GM13976 (cell line): Measurements from ENCODE around the gene GPR173.

Source experiments
- DNase-seq: peaks from one replicate; pipeline ENCODE4 v3.0.0; 2012; ENCODE audit warnings: low spot score
- CTCF ChIP-seq: IDR thresholded peaks from 2 replicates; pipeline ENCODE4 v1.5.1; 2012; ENCODE audit warnings: borderline replicate concordance, mild to moderate bottlenecking; ENCODE audit not compliant: insufficient read depth; ENCODE audit errors: extremely low read depth, missing control alignments, control extremely low read depth
- in situ Hi-C: fragments of 300-500 bp; cut with MboI; formaldehyde crosslinking; loops from one replicate; pipeline ENCODE4 v1.12.0; 2022; ENCODE audit warnings: low sequenced_read_pairs, mixed read lengths, inconsistent platforms; ENCODE audit not compliant: unreplicated experiment

GPR173 gene

GRCh38 chrX:53036149-53036548 is 12.4 kb upstream of the GPR173 start:
- no peak for TF ChIP-seq CTCF
- in situ Hi-C loops: no loop called here
- no peak for DNase-seq

GRCh38 chrX:53039236-53039635 is 9.4 kb upstream of the GPR173 start:
- DNase-seq: no peak
- no peak for TF ChIP-seq CTCF
- in situ Hi-C loops: no loop called here

GRCh38 chrX:53044995-53045394 is 3.6 kb upstream of the GPR173 start:
- TF ChIP-seq CTCF: no peak
- no peak for DNase-seq
- in situ Hi-C loops: no loop called here

GRCh38 chrX:53047228-53047627 is 1.4 kb upstream of the GPR173 start:
- DNase-seq: no peak
- in situ Hi-C loops: no loop called here
- no peak for TF ChIP-seq CTCF

GRCh38 chrX:53049127-53049517 is 533 bp downstream of the GPR173 start:
- in situ Hi-C loops: no loop called here
- TF ChIP-seq CTCF: no peak
- DNase-seq: no peak

GRCh38 chrX:53050841-53051240 is 2.3 kb downstream of the GPR173 start:
- no peak for TF ChIP-seq CTCF
- DNase-seq: no peak

GRCh38 chrX:53055244-53055849 is 6.8 kb downstream of the GPR173 start:
- no peak for DNase-seq
- in situ Hi-C loops: no loop called here
- TF ChIP-seq CTCF: no peak

More at GRCh38 chrX:53050841-53051240, 2.3 kb downstream of the GPR173 start:
- in situ Hi-C loops: no loop called here
